ENCODE measurements around the gene ISL2. TPM values are rescaled to one million over a fixed set of nuclear protein-coding genes. Genes with fewer than 3 reads are reported as not detected.

ISL2 gene
- total RNA-seq, 2 experiments from 2014 or later: 0.22 TPM; not detected in 1

DNA sequence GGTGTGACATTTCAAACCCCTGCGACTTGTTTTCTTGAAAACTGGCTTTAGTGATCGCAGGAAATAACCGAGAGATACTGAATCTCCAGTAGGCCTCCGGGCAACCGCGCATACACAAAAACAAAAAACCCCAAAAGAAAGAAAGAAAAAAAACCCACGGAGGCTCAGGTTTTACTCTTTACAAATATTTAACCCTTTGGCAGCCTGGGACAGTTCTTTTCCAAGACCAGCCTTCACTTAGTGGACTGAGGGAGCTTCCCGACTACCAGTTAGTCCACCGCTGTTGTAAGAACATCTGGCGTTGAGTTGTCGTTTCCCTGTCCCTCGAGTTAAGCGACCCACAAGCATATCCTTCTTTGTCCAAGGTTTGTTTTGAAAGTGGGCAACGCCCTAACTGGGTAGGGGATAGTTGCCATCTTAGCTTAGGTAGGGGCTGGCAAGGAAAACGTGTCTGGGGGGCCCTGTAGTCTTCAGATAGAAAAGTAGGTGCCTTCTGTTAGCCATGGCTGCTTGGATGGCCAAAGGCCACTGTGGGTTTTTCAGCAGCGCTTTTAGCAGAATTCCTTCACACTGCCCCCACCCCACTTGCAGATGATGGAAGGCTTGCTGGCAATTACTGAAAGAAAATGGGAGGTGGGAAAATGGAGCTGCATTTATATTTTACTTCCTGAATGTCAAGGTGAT lies 6.9 kb downstream of the ISL2 start:
- H3K9me3 Mint-ChIP-seq: no peaks in the 10 kb centered on the region
- POLR2A ChIA-PET: no interaction called here
- intact Hi-C loops (cut with micrococcal nuclease): no loop called here
- H3K27ac Mint-ChIP-seq: no peak overlapping the region
- TF ChIP-seq, protein P1, sequence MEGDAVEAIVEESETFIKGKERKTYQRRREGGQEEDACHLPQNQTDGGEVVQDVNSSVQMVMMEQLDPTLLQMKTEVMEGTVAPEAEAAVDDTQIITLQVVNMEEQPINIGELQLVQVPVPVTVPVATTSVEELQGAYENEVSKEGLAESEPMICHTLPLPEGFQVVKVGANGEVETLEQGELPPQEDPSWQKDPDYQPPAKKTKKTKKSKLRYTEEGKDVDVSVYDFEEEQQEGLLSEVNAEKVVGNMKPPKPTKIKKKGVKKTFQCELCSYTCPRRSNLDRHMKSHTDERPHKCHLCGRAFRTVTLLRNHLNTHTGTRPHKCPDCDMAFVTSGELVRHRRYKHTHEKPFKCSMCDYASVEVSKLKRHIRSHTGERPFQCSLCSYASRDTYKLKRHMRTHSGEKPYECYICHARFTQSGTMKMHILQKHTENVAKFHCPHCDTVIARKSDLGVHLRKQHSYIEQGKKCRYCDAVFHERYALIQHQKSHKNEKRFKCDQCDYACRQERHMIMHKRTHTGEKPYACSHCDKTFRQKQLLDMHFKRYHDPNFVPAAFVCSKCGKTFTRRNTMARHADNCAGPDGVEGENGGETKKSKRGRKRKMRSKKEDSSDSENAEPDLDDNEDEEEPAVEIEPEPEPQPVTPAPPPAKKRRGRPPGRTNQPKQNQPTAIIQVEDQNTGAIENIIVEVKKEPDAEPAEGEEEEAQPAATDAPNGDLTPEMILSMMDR (IDR thresholded peaks at IDR 0.05): no peak
- ATAC-seq (no peak), DNase-seq (no peak)
- H3K27me3 Mint-ChIP-seq: peaks cover 74% of the 10 kb centered on the region
- H3K36me3 Mint-ChIP-seq (ENCODE audit: low read depth): peaks cover 3% of the 10 kb centered on the region
- H3K4me3 Mint-ChIP-seq: no peak overlapping the region
- H3K4me1 Mint-ChIP-seq (ENCODE audit: low read depth): peaks cover 35% of the 10 kb centered on the region
- CTCF ChIA-PET: interaction anchor here (1.1 kb wide), 1 partner anchor 14 kb away, joined by 3 read pairs; no protein-coding TSS in a partner anchor

DNA sequence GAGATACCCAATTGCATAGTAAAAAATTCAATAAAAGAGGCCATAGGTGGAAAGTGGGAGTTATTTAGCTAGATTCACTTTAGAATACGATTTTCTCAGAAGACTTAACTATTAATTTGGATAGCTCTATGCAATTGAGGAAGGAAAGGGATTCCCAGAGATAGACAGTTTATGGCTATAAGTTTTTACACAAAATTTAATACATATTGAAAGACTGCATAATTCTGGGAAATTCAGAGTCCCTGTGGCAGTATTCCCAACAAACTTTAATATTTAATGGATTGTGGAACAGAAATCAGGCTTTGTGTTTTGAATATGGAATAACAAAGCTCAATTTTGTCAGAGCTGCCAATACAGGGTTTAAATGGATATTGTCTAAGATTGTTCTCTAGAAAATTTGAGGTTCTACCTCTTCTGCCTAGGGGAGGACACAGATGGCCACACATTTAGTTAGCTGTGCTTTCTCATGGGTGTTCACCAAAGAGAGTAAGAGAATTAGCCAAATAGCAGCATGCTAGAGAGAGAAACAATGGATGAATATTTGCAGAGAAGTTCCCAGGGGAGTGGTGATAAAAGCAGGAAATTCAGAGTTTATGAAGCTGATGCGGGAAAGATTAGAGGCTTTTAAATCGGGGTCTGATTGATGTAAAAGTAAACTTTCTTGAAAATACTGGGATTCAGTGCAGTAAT lies 8.5 kb downstream of the ISL2 start:
- peaks cover 59% of the 10 kb centered on the region for H3K27me3 Mint-ChIP-seq
- ATAC-seq (no peak), DNase-seq (no peak)
- peak overlapping the region; percentile 37 for H3K4me3 Mint-ChIP-seq
- peaks cover 24% of the 10 kb centered on the region for H3K4me1 Mint-ChIP-seq (ENCODE audit: low read depth)
- TF ChIP-seq, protein P1 (IDR thresholded peaks at IDR 0.05): no peak
- H3K36me3 Mint-ChIP-seq (ENCODE audit: low read depth): peaks cover 4% of the 10 kb centered on the region
- POLR2A ChIA-PET: interaction anchor here (0.8 to 1.7 kb wide), 2 partner anchors 9 to 136 kb away, joined by 3 to 4 read pairs; no protein-coding TSS in a partner anchor
- CTCF ChIA-PET: interaction anchor here (0.9 to 2.3 kb wide), 4 partner anchors 11 to 154 kb away, joined by 3 to 8 read pairs (median 6); no protein-coding TSS in a partner anchor
- intact Hi-C loops (cut with micrococcal nuclease): no loop called here
- H3K9me3 Mint-ChIP-seq: no peaks in the 10 kb centered on the region
- no peak overlapping the region for H3K27ac Mint-ChIP-seq

DNA sequence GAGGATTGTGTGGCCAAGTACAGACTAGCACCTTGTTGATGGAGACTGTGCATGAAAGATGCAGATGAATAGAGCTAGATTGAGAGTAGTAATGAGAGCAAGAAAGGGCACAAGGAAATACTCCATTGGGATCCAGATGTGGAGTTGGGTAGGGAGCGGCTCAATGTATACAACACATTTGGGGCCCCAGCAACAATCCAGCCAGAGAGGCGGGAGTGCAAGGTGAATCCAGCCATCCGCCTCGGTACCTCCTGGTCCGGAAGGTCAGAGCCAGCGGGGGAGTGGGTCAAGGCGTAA lies 9.0 kb downstream of the ISL2 start:
- peak overlapping the region; percentile 37 for H3K4me3 Mint-ChIP-seq

DNA sequence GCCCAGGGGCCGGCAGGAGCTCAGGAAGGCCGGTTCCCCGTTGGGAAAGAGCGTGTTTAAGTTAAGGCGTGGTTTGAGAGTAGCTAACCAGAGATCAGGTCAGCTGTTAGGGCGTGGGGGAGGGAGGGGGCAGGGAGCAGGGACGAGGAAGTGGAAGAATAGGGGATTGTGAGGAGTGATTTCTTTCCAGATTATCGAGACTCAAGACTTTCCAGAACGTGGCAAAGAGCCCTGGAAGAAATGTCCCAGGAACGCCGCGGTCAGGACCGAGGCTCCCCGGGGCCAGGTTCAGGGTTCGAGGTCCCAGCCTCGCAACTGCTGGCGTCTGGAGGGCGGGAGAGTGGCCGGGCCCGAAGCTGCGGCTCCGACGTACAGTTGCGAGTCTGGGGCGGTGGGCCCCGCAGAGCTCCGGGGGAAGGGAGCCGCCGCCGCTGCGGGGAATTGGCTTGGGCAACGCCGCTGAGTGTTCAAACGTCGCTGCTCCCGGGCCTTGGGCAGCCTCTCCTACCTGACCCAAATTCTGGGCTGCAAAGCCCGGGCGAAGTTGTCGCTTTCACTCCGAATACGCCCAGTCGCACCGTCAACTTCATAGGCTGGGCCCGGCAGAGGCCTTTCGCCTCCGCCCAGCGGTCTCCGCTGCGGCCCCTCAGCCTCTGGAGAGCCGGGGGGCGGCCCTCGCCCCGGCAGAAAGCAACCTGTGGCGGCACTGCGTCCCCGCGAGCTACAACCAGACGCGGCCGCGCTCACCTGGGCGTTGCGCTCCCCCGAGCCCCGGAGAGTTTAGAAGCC lies 9.5 kb downstream of the ISL2 start:
- intact Hi-C loops (cut with micrococcal nuclease): no loop called here
- CTCF ChIA-PET: interaction anchor here (0.9 to 2.3 kb wide), 4 partner anchors 10 to 154 kb away, joined by 3 to 8 read pairs (median 6); no protein-coding TSS in a partner anchor
- H3K4me1 Mint-ChIP-seq (ENCODE audit: low read depth): peaks cover 18% of the 10 kb centered on the region
- TF ChIP-seq, protein P1 (IDR thresholded peaks at IDR 0.05): no peak
- POLR2A ChIA-PET: interaction anchor here (1.0 to 1.7 kb wide), 3 partner anchors 9 to 30 kb away, joined by 3 to 4 read pairs (median 4); no protein-coding TSS in a partner anchor
- ATAC-seq (no peak), DNase-seq (peak; percentile 30)
- peak overlapping the region; percentile 37 for H3K4me3 Mint-ChIP-seq
- peaks cover 49% of the 10 kb centered on the region for H3K27me3 Mint-ChIP-seq
- H3K27ac Mint-ChIP-seq: no peak overlapping the region
- H3K9me3 Mint-ChIP-seq: no peaks in the 10 kb centered on the region
- H3K36me3 Mint-ChIP-seq (ENCODE audit: low read depth): peaks cover 5% of the 10 kb centered on the region

More for the DNA sequence above, 9.0 kb downstream of the ISL2 start:
- ChIA-PET CTCF (interaction anchor here (1.8 to 2.3 kb wide), 3 partner anchors 11 to 110 kb away, joined by 6 to 8 read pairs (median 7); no protein-coding TSS in a partner anchor), POLR2A (interaction anchor here (1.7 kb wide), 1 partner anchor 10 kb away, joined by 4 read pairs; no protein-coding TSS in a partner anchor)
- Mint-ChIP-seq H3K36me3 (ENCODE audit: low read depth) (peaks cover 4% of the 10 kb centered on the region), H3K4me1 (ENCODE audit: low read depth) (peaks cover 21% of the 10 kb centered on the region), H3K9me3 (no peaks in the 10 kb centered on the region), H3K27ac (no peak overlapping the region), H3K27me3 (peaks cover 54% of the 10 kb centered on the region)
- ATAC-seq: no peak
- intact Hi-C loops (cut with micrococcal nuclease): no loop called here
- no peak for DNase-seq
- TF ChIP-seq, protein P1 (IDR thresholded peaks at IDR 0.05): no peak
